ENCODE measurements around the gene SUV39H1.
"Not testable (repeated sequence)": the region's sequence is repeated elsewhere in the genome, so short reads cannot be mapped to it uniquely, and the experiment has no call there.

SUV39H1 gene

GRCh38 chrX:48696301-48696908 is at the start of gene SUV39H1:
Gene SUV39H1 (plus strand): TSS chrX:48696734. CDS start chrX:48696785, 51 bp downstream.
- peak; percentile 95 for DNase-seq (ENCODE audit: low read depth, low spot score)

- DNase-seq (ENCODE audit: low read depth, low spot score) = peak; percentile 53
These were observed 48.2 kb upstream of the SUV39H1 start for GRCh38 chrX:48648336-48648751.

- no peak for DNase-seq (ENCODE audit: low read depth, low spot score)
These were observed 47.4 kb upstream of the SUV39H1 start for GRCh38 chrX:48649102-48649501.

GRCh38 chrX:48652055-48652579 is 44.4 kb upstream of the SUV39H1 start:
- not testable (repeated sequence) for DNase-seq (ENCODE audit: low read depth, low spot score)

DNA sequence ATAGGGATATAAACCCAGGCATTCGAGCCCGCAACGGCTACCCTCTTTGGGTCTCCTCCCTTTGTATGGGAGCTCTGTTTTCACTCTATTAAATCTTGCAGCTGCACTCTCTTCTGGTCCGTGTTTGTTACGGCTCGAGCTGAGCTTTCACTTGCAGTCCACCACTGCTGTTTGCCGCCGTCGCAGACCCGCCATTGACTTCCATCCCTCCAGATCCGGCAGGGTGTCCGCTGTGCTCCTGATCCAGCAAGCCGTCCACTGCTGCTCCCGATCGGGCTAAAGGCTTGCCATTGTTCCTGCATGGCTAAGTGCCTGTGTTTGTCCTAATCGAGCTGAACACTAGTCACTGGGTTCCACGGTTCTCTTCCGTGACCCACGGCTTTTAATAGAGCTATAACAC is 41.8 kb upstream of the SUV39H1 start:
- not testable (repeated sequence) for DNase-seq (ENCODE audit: low read depth, low spot score)

GRCh38 chrX:48659686-48660085 is 36.8 kb upstream of the SUV39H1 start:
- not testable (repeated sequence) for DNase-seq (ENCODE audit: low read depth, low spot score)

GRCh38 chrX:48663241-48663640 is 33.3 kb upstream of the SUV39H1 start:
- no peak for DNase-seq (ENCODE audit: low read depth, low spot score)

DNA sequence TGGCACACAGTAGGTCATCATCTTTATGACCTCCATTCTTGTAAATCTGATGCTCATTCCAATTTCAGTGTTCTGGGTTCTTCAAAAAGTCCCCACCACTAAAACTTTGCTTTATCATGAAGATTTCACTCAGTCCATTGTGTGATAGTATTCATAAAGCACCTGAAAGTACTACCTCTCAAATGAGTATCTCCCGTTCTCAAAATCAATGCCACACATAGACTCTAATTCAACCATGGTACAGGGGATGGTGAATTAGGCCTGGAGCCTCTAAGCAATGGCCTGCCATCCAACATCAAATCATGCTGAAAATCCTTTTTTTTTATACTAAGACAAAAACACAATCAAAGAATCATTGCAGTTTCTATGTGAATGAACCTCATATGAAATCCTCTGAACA is 32.4 kb upstream of the SUV39H1 start:
- no peak for DNase-seq (ENCODE audit: low read depth, low spot score)

- peak; percentile 28 for DNase-seq (ENCODE audit: low read depth, low spot score)
These were observed 30.5 kb upstream of the SUV39H1 start for GRCh38 chrX:48665991-48666390.

DNA sequence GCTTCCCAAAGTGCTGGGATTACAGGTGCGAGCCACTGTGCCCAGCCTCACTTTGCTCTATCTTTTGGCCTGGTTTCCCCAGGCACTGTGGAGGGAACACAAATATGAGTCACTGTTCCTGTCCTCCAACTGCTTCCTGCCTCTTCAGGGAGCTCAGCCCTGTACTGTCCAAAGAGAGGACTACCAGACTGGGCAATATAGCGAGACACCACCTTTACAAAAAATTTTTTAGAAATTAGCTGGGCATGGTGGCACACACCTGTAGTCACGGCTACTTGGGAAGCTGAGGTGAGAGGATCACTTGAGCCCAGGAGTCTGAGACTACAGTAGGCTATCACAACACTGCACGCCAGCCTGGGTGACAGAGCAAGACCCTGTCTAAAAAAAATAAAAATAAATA is 29.9 kb upstream of the SUV39H1 start:
- no peak for DNase-seq (ENCODE audit: low read depth, low spot score)

DNA sequence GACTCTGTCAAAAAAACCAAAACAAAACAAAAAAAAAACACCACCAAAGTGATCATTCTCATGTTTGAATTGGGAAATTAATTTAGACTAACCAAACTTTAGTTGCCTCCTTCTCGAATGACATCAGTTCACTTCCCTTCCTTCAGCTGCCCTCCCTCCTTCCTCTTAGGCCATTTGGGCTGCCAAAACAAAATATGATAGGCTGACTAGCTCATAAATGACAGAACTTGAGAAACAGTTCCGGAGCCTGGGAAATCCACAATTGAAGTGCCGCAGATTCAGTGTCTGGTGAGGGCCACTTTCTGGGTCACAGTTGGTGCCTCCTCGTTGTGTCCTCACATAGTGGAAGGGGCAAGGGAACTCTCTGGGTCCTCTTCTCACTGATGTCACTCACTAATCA is 29.0 kb upstream of the SUV39H1 start:
- no peak for DNase-seq (ENCODE audit: low read depth, low spot score)

GRCh38 chrX:48668187-48668586 is 28.3 kb upstream of the SUV39H1 start:
- DNase-seq (ENCODE audit: low read depth, low spot score) = not testable (repeated sequence)

DNA sequence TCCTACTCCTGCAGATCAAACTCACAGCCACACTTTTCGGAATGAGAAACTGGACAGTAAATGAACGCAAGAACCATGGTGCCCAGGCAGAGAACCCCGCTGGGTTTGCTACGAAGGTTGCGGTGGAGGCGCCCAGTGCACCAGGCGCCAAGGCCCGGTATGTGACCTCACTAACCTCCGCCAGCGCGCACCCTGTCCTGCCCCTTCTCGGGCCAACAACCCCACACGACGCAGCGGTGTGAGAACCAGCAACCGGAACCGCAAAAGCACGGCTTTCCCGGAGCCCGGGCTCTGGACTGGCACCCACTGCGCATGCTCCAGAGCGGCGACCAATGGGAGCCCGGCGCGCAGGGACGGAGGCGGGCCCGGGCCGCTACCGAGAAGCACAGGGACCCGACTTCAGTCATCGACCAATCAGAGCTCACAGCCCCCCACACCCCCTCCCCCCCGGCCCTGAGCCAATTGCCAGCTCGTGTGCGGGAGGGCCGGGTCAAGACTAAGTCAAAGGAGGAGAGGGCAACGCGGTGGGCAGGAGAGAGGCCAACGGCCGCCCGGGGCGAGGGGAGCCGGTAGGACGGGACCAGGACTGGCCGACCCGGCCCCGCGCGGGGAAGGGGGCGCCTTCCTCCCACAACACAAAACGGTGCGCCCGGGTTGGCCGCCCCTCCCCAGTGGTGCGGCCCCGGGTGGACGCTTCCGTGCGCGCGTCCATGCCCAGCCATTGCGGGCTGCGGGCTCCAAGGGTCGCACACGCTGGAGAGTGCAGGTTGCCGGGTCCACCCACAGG is 20.2 kb upstream of the SUV39H1 start:
- DNase-seq (ENCODE audit: low read depth, low spot score) = peak; percentile 92

DNA sequence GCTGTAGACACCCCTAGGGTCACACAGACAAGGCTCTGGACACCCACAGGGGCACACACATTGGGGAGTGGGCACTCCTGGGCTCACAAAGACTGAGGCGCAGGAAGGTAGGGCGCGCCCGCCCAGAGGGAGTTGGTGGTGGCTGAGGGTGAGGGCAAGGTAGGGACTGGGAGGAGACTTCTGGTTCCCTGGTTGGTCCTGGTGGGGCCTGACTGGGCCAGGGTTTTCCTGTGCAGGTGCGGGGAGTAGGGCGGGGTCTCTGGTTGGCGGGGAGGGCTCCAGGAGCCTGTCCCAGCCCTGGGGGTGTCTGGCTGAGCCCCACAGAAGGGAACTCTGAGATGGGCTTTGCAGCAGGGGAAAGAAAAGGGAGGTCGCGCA is 19.7 kb upstream of the SUV39H1 start:
- no peak for DNase-seq (ENCODE audit: low read depth, low spot score)

DNA sequence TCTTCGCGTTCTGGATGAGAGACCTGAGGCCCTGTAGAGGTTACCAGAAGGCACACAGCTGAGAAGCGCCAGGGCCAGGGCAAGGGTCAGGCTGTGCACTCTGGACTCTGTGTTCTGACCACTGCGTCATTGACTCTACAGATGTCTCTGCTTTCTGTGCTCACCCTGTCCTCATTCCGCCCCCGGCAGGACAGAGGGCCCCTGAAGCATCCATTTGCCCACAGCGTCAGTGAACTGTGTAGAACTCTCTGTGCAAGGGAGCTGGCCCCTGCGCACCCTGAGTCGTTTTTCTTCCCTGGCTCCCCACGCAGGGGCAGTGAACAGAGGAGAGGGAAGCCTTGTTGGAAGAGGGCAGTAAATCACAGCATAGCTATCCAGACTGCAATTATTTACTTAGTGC is 19.0 kb upstream of the SUV39H1 start:
- no peak for DNase-seq (ENCODE audit: low read depth, low spot score)

DNA sequence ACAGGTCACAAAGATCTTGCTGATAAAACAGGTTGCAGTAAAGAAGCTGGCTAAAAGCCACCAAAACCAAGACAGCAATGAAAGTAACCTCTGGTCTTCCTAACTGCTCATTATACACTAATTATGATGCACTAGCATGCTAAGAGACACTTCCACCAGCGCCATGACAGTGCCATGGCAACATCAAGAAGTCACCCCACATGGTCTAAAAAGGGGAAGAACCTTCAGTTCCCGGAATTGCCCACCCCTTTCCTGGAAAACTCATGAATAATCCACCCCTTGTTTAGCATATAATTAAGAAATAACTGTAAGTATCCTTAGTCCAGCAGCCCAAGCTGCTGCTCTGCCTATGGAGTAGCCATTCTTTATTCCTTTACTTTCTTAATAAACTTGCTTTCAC is 16.1 kb upstream of the SUV39H1 start:
- not testable (repeated sequence) for DNase-seq (ENCODE audit: low read depth, low spot score)

DNA sequence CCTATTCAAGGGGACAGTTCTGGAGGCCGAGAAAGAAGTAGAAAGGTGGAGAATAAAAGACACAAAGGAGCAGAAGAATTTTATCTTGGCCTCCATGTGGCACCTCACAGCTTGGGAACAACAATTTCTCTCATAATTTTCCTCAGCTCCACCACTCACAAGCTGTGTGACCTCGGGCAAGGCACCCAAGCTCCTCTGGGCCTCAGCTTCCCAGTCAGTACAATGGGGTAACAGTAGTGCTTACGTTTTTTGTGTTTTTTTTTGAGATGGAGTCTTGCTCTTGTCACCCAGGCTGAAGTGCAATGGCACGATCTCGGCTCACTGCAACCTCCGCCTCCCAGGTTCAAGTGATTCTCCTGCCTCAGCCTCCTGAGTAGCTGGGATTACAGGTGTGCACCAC is 15.6 kb upstream of the SUV39H1 start:
- DNase-seq (ENCODE audit: low read depth, low spot score) = not testable (repeated sequence)

- no peak for DNase-seq (ENCODE audit: low read depth, low spot score)
These were observed 14.9 kb upstream of the SUV39H1 start for GRCh38 chrX:48681539-48682183.

- DNase-seq (ENCODE audit: low read depth, low spot score) = not testable (repeated sequence)
These were observed 13.7 kb upstream of the SUV39H1 start for GRCh38 chrX:48682795-48683194.

DNA sequence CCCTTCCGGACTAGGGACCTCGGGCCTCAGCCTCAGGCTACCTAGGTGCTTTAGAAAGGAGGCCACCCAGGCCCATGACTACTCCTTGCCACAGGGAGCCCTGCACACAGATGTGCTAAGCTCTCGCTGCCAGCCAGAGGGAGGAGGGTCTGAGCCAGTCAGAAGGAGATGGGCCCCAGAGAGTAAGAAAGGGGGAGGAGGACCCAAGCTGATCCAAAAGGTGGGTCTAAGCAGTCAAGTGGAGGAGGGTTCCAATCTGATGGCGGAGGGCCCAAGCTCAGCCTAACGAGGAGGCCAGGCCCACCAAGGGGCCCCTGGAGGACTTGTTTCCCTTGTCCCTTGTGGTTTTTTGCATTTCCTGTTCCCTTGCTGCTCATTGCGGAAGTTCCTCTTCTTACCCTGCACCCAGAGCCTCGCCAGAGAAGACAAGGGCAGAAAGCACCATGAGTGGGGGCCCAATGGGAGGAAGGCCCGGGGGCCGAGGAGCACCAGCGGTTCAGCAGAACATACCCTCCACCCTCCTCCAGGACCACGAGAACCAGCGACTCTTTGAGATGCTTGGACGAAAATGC is 13.0 kb upstream of the SUV39H1 start, which contains the start of gene WAS:
Gene WAS, plus strand, starts transcription at position 389 of the 572 bp plus-strand sequence. Its CDS starts 55 bp downstream, at position 444.
- DNase-seq (ENCODE audit: low read depth, low spot score) = no peak

- DNase-seq (ENCODE audit: low read depth, low spot score) = no peak
These were observed 12.4 kb upstream of the SUV39H1 start for GRCh38 chrX:48684134-48684533.

DNA sequence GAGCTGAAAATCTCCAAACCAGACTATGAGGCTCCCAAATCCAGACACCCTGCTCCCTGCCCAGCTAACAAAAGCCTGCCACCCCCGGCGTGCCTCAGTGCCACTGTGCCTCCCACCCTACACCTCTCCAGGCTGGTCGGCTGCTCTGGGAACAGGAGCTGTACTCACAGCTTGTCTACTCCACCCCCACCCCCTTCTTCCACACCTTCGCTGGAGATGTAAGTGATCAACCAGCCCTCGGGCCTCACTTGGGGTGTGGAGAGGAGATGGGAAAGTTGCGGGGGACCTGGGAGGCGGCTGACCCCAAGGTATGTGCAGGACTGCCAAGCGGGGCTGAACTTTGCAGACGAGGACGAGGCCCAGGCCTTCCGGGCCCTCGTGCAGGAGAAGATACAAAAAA is 11.1 kb upstream of the SUV39H1 start:
- DNase-seq (ENCODE audit: low read depth, low spot score) = no peak
